ENCODE data around the gene RIMBP3C.
"Not testable (repeated sequence)": the region's sequence is repeated elsewhere in the genome, so short reads cannot be mapped to it uniquely, and the experiment has no call there.

GRCh38 chr22:21497984-21498383 is 53.3 kb downstream of the RIMBP3C start:
- not testable (repeated sequence) for TF ChIP-seq POLR2A, SPI1, TAF1, POLR2AphosphoS5 (IDR thresholded peaks at IDR 0.05; ENCODE audit: low read depth, low read length)

All from GM12891 (cell line).